ENCODE results near the gene SLC16A5.

DNA sequence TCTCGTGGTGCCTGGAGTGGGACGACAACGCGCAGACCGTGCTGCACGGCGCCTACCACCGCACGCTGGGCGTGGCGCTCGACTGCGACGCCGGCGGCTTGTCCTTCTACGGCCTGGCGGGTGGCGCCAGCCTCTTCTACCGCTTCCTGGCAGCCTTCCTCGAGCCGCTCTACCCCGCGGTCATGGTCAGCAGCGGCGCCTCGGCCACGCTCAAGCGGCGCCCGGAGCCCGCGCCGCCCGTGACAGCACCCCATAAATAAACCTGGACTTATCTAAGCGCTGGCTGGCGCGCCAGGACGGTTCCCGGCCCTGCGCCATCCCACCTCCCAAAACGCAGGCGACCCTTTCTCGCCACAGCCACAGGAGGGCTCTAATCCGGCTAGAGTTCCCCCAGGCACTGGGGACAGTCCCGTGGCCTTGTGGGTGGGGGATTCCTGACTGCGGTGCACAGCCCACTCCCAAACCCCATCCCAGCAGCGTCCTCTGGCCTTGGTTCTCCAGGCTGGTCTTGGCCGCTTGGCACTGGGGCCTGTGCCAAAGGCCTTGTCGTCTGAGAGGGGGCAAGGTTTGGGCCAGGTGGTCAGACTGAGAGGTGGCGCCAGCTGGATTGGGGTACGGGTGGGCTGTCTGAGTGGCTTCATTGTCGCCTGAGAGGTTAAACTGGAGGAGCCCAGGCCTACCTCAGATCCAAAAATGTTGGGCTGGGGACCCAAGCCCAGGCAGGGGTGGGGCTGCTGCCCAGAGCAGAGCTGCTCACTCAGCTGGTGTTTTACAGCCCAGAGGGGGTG lies 10.1 kb upstream of the SLC16A5 start:
- TF ChIP-seq CTCF (IDR thresholded peaks at IDR 0.05) = no peak
- TF ChIP-seq, protein P1, sequence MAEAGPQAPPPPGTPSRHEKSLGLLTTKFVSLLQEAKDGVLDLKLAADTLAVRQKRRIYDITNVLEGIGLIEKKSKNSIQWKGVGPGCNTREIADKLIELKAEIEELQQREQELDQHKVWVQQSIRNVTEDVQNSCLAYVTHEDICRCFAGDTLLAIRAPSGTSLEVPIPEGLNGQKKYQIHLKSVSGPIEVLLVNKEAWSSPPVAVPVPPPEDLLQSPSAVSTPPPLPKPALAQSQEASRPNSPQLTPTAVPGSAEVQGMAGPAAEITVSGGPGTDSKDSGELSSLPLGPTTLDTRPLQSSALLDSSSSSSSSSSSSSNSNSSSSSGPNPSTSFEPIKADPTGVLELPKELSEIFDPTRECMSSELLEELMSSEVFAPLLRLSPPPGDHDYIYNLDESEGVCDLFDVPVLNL (CRISPR knock-in tag; IDR thresholded peaks at IDR 0.05; ENCODE audit: borderline replicate concordance, low read depth) = no peak
- peak; percentile 18; the same call in 1 of the 2 replicates for TF ChIP-seq SP1 (CRISPR knock-in tag; conservative IDR thresholded peaks at IDR 0.05)
- TF ChIP-seq MYBL2 (CRISPR knock-in tag; IDR thresholded peaks at IDR 0.05) = no peak
- TF ChIP-seq TCF7 (CRISPR knock-in tag; IDR thresholded peaks at IDR 0.05; ENCODE audit: low read depth) = no peak
- 0 out of 2 replicates have a peak, but pooled peaks have one; percentile 0 for TF ChIP-seq RELA (CRISPR knock-in tag; IDR thresholded peaks at IDR 0.05; ENCODE audit: borderline replicate concordance)
- TF ChIP-seq E2F1 (CRISPR knock-in tag; IDR thresholded peaks at IDR 0.05) = no peak
- TF ChIP-seq NR3C1 (CRISPR knock-in tag; conservative IDR thresholded peaks at IDR 0.05; ENCODE audit: low read depth) = no peak
- no peak for TF ChIP-seq MAX (CRISPR knock-in tag; IDR thresholded peaks at IDR 0.05)
- TF ChIP-seq ATF3 (CRISPR knock-in tag; conservative IDR thresholded peaks at IDR 0.05) = no peak
